Measurements from ENCODE around the gene NDST1.

NDST1 gene

GRCh38 chr5:150523472-150524350 lies 15.8 kb downstream of the NDST1 start:
- DNase-seq (ENCODE audit: low spot score) = peak; percentile 85

- DNase-seq (ENCODE audit: low spot score) = no peak
Observed at GRCh38 chr5:150525163-150525562, 17.2 kb downstream of the NDST1 start.

DNA sequence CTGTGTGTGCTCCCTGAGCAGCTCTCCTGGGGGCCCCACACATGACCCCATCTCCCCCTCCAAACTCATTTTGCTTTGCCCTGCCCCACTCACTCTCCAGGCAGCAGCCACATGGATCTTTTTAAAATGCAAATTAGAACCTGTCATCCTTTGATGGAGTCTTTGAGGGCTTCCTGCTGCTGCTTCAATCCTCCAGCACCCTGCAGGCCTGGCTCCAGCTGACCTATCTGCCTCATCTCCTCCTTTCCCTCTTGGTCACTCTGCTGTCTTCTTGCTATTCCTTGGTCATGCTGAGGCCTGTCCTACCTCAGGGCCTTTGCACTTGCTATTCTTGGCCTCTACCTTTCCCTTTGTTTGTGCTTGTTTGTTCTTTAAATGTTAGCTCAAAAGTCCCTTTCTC lies 17.9 kb downstream of the NDST1 start:
- DNase-seq (ENCODE audit: low spot score) = no peak

- DNase-seq (ENCODE audit: low spot score) = no peak
Observed at GRCh38 chr5:150527038-150527437, 19.1 kb downstream of the NDST1 start.

GRCh38 chr5:150527808-150528207 lies 19.9 kb downstream of the NDST1 start:
- DNase-seq (ENCODE audit: low spot score) = no peak

DNA sequence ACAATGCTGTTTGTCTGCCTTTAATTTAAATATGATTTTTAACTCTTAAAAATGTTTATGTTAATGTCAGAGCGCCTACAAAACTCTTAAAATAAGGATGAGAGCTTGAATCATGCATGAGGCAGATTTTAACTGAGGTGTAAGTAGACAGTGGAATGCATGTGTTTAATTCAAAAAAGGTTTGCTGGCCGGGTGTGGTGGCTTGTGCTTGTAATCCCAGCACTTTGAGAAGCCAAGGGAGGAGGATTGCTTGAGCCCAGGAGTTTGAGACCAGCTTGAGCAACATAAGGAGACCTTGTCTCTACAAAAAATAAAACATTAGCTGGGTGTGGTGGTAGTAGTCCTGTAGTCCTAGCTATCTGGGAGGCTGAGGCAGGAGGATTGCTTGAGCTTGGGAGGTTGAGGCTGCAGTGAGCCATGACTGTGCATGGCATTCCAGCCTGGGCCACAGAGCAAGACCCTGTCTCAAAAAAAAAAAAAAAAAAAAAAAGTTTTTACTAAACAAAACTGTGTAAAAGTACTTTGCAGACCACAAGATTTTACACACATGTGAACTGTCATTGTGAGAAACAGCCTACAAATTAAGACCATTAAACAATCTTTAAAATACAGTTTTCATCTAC lies 21.1 kb downstream of the NDST1 start:
- DNase-seq (ENCODE audit: low spot score) = no peak

GRCh38 chr5:150529555-150529954 lies 21.6 kb downstream of the NDST1 start:
- DNase-seq (ENCODE audit: low spot score) = no peak

- no peak for DNase-seq (ENCODE audit: low spot score)
Observed at GRCh38 chr5:150530423-150530822, 22.5 kb downstream of the NDST1 start.

DNA sequence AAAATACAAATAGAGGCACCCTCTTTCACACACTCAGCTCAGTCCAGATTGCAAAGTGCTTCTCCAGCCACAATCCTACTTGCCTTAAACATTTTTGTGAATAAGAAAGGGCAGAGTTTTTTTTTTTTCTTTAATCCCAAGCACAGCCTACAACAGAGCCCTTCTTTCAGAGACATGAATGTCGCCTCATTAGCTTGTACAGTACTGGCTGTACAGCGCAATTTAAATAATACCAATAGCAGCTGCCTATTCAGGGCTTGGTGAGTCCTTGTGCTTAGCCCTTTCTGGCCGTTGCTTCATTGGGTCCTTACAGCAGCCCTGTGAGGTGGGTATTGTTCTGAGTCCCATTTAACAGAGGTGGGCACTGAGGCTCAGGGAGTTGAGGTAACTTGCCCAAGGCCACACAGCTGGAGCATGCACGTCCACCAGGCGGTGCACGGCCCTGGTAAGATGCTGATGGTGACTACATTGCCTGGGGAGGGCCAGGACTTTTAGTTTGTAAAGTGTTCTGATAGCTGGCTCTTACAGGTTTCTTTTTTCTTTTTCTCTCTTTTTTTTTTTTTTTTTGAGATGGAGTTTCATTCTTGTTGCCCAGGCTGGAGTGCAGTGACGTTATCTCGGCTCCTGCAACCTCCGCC lies 23.1 kb downstream of the NDST1 start:
- no peak for DNase-seq (ENCODE audit: low spot score)

GRCh38 chr5:150531686-150532085 lies 23.8 kb downstream of the NDST1 start:
- DNase-seq (ENCODE audit: low spot score) = no peak

DNA sequence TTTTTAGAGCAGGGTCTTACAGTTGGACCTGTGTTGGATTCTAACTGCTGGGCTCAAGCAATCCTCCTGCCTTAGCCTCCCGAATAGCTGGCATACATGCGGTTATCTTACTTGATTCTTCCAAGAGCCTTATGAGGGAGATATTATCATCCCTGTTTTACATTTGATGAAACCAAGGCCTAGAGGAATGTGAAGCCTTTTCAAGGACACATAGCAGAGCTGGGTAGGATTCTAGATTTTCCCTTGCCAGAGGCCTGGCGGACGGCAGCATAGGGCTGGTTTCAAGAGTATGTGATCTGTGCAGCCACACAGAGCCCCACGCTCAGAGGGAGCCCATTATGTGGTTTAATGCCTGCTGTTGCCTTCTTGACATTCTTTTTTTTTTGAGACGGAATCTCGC lies 24.2 kb downstream of the NDST1 start:
- DNase-seq (ENCODE audit: low spot score) = no peak

DNA sequence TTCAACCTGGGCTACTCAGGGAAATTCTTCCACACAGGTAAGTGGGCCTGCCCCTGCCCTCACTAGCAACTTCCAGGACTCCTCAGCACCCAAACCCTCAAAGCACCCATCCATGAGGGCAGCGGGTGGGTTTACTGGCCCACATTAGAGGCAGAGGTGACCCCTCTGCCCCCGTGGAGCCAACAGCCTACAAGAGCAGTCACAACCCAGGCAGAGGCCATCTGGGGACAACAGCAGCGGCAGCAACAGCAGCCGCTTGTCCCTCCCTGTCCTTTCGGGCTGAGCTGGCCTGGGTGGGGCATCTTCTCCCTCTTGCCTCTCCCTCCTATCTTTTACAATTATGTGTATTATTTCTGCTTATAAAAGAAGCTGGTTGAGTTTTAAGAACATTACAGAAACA lies 25.1 kb downstream of the NDST1 start:
- DNase-seq (ENCODE audit: low spot score) = no peak

DNA sequence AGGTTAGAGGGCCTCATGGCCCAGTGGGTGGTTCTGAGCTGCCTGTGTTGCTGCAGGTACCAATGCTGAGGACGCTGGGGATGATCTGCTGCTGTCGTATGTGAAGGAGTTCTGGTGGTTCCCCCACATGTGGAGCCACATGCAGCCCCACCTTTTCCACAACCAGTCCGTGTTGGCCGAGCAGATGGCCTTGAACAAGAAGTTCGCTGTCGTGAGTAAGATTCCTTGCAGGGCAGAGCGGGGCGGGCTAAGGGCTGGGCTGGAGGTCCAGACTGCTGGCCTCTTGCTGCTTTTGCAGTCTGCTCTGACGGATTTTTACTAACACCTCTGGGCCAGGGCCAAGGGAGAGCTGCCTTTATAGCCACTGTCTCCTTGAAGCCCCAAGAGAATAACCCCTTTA lies 26.9 kb downstream of the NDST1 start:
- DNase-seq (ENCODE audit: low spot score) = no peak

- DNase-seq (ENCODE audit: low spot score) = no peak
Observed at GRCh38 chr5:150535611-150536010, 27.7 kb downstream of the NDST1 start.

DNA sequence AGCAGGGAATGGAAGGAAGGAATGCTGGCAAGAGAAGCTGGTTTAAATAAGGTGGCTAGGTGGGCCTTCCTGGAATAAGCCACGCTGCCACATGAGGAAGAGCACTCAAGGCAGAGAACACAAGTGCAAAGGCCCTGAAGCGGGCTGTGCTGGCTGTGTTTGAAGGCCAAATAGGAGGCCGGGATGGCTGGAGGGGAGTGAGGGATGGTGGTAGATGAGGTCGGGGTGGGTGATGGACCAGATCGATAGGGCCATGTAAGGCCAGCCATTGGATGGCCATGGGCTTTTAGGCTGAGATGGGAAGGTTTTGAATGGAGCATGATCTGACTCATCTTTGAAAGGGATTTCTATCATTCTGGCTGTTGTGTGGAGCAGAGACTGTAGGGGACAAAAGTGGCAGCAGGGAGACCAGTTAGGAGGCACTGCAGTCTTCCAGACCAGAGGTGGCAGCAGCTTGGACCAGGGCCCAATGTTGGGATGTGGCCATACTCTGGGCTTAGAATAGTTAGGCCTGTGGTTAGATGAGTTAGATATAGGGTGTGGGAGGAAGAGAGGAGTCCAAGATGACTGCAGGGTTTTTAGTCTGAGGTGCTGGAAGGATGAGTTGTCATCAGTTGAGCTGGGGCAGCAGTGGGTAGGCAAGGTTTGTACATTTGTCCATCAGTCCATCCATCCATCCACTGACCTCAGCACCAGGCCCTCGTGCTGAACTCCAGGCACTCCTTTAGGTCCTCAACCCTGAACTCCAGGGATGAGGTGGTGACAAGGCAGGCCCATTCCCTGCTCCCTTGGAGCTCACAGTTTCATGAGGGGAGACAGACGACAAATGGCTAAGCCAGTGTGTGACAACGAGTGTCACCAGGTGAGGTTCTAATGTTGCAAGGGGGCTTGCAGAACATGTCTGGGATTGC lies 30.3 kb downstream of the NDST1 start:
- DNase-seq (ENCODE audit: low spot score) = no peak

DNA sequence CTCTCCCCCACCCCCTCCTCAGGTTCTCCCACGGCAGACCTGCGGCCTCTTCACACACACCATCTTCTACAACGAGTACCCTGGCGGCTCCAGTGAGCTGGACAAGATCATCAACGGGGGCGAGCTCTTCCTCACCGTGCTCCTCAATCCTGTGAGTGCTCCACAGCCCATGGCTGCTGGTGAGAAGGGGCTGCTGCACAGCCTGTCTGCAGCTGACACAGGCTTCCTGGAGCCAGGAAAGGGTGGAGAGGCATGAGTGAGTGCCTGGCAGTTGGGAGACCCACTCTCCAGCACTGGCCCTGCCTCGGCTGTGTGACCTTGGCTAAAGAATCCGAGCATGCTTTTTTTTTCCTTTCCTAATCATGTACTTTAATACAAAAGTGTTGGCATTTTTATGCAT lies 31.3 kb downstream of the NDST1 start:
- no peak for DNase-seq (ENCODE audit: low spot score)

GRCh38 chr5:150540042-150540441 lies 32.1 kb downstream of the NDST1 start:
- DNase-seq (ENCODE audit: low spot score) = no peak

DNA sequence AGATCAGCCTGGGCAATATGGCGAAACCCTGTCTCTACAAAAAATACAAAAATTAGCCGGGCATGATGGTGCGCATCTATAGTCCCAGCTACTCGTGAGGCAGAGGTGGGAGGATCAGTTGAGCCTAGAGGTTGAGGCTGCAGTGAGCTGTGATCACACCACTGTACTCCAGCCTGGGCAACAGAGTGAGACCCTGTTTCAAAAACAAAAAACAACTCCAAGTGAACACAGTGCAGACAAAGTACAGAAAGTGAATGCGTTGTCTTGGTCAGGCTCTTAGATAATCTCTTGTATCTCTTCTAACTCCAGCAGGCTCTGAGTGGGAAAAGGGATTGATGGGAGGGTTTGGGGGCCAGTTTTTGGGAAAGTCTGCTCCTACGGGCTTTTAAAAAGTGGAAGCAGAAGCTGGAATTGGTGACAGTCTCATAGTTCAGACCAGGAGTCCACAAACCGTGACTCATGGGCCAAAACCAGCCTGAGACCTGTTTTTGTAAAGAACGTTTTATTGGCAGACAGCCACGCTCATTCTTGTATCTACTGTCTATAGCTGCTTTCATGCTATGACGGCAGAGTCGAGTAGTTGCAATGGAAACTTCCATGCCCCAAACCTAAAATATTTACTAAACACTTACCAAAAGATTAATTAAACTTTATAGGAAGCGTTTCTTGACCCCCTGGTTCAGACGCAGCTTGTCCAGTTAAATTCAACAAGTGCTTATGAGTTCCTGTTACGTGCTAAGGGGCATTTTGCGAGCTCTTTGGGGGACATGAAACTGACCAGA lies 32.9 kb downstream of the NDST1 start:
- no peak for DNase-seq (ENCODE audit: low spot score)

GRCh38 chr5:150541397-150541675 lies 33.4 kb downstream of the NDST1 start:
- DNase-seq (ENCODE audit: low spot score) = no peak

DNA sequence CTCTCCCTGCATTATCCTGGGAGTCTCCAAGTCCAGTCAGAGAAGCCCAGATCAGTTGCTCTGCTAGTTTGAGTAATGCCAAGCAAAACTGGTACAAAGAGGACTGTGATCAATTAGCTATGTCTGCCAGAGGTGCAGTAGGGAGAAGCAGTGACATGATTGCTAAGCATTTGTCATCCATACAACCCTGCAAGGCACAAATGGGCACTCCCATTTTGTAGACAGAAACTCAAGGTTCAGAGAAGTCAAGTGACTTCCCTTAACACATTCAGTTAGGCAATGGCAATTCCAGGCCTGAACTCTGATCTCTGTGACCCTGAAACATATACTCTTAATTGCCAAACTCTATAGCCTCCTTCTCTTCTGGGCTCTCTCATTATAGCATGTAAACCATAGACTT lies 34.0 kb downstream of the NDST1 start:
- no peak for DNase-seq (ENCODE audit: low spot score)

- DNase-seq (ENCODE audit: low spot score) = no peak
Observed at GRCh38 chr5:150542933-150543445, 35.1 kb downstream of the NDST1 start.

Data from putamen (tissue), 1 donor.